HG03103 (cell line): Measurements from ENCODE around the gene RASL10A.

Source experiments
- ATAC-seq: cut with Tn5 transposase; IDR thresholded peaks from one replicate; pipeline ENCODE4 v1.9.1; 2021; ENCODE audit warnings: low read depth; ENCODE audit not compliant: unreplicated experiment

RASL10A gene

GRCh38 chr22:29325356-29325755, 9.9 kb upstream of the RASL10A start:
- no peak for ATAC-seq

GRCh38 chr22:29323641-29324040, 8.1 kb upstream of the RASL10A start:
- ATAC-seq = no peak

DNA sequence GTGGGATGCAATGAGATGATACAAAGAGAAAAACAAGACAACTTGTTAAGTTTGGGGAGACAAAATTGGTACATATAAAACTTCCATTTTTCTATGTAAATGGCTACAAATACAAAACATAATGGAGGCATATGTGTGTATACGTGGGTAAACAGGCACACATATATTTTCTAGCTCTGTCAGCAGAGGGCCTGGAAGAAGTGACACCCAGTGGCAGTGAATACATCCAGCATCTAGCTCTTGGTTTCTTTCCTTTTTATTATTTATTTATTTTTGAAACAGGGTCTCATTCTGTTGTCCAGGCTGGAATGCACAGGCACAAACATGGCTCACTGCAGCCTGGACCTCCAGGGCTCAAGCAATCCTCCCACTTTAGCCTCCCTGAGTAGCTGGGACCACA, 5.0 kb upstream of the RASL10A start:
- ATAC-seq = no peak

DNA sequence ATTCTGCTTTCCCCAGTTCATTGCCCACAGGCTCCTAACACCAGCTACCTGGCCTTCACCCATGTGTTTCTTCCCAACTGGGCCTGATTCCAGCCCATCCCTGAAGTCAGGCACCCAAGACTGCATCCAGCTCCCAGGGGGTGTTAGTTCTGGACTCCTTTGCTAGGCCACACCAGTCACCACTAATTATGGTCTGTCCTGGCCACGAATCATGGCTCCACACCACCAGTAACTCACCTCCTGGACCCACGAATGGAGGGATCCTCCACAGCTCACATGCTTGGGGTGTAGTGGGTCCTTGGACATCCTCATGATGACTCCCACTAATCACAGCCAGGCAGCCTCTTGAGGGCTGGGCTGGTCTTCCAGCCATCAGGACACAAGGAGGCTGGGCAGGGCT, 3.6 kb upstream of the RASL10A start:
- no peak for ATAC-seq

GRCh38 chr22:29317827-29318454, 2.4 kb upstream of the RASL10A start:
- no peak for ATAC-seq

DNA sequence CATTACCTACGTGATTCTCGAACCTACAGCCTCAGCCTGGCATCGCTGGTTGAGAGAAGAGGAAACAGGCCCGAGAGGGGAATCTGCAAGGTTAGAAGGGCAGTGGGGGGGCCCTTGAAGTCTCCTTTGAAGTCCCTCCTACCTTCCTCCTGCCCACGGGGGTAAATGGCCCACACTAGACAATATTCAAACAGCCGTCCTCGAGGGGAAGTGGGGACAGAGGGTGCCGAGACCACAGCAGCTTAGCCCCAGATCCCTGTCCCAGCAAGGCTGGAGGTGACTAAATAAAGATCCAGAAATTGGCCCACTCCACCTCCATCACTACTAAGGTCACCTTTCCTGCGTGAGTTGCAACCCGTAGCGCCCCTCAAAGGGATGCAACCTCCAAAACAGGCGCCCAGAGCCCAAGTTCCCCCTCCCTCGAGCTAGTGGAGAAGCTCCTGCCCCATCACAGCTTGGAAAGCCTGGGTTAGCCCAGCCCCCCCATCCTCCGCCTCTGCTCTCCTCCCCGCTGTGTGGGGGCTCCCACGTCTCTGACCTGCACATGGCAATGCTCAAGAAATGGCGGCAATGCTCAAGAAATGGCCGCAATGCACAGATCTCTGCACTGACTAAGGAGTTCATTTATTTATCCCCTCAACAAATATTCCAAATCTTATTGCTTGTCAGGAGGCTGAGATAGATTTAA, 788 bp upstream of the RASL10A start:
- ATAC-seq = no peak

GRCh38 chr22:29314537-29315285, 786 bp downstream of the RASL10A start:
- ATAC-seq = no peak

GRCh38 chr22:29313576-29314466, 1.7 kb downstream of the RASL10A start:
- no peak for ATAC-seq

GRCh38 chr22:29313126-29313575, 2.3 kb downstream of the RASL10A start:
- ATAC-seq = no peak

- no peak for ATAC-seq
Measured at GRCh38 chr22:29312218-29313125, 3.0 kb downstream of the RASL10A start.

DNA sequence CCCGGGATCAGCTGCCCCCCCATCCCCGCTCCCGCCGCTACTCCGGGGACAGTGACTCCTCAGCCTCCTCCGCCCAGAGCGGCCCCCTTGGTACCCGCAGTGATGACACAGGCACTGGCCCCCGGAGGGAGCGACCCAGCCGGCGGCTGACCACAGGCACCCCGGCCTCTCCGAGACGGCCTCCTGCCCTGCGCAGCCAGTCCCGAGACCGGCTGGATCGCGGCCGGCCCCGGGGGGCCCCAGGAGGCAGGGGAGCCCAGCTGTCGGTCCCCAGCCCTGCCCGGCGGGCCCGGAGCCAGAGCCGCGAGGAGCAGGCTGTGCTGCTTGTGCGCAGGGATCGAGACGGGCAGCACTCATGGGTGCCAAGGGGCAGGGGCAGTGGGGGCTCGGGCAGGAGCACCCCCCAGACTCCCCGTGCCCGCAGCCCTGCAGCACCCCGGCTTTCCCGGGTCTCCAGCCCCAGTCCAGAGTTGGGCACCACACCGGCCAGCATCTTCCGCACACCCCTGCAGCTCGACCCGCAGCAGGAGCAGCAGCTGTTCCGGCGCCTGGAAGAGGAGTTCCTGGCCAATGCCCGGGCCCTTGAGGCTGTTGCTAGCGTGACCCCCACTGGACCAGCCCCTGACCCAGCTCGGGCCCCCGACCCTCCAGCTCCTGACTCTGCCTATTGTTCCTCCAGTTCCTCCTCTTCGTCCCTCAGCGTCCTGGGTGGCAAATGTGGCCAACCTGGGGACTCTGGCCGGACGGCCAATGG, 3.9 kb downstream of the RASL10A start:
- ATAC-seq = no peak

GRCh38 chr22:29310863-29311339, 4.6 kb downstream of the RASL10A start:
- no peak for ATAC-seq

DNA sequence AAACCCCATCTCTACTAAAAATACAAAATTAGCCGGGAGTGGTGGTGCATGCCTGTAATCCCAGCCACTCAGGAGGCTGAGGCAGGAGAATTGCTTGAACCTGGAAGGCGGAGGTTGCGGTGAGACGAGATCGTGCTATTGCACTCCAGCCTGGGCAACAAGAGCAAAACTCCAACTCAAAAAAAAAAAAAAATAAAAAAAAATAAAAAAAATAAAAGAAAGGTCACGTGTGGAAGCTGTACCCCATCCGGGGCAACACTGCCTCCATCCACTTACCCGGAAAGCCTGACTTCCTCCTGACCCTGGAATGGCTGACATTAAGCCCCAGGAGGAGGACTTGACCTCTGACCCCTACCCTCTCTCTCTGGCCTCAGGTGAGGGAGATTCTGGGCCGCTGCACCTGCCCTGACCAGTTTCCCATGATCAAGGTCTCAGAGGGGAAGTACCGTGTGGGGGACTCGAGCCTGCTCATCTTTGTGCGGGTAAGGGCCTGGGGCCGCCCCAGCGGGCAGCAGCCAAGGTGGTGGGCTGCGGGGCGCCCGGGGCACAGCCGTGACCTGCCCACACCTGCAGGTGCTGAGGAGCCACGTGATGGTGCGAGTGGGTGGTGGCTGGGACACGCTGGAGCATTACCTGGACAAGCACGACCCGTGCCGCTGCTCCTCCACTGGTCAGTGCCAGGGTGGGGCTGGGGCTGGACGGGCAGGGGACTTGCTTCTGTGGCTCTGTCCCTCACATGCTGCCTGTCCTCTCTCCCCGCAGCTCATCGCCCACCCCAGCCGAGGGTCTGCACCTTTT, 5.2 kb downstream of the RASL10A start:
- ATAC-seq = no peak

GRCh38 chr22:29309332-29310064, 6.0 kb downstream of the RASL10A start:
- ATAC-seq = no peak

GRCh38 chr22:29308791-29309262, 6.7 kb downstream of the RASL10A start:
- no peak for ATAC-seq

- ATAC-seq = no peak
Measured at GRCh38 chr22:29308148-29308790, 7.2 kb downstream of the RASL10A start.
